Peyer's patch (tissue), 4 donors: ENCODE measurements around the gene FIGLA. TPM values are rescaled to one million over a fixed set of nuclear protein-coding genes. Genes with fewer than 3 reads are reported as not detected.

Experiments
- DNase-seq, 3 donors: peaks; one replicate each; pipeline ENCODE4 v3.0.0-alpha.2; 2017 to 2019
- H3K27ac ChIP-seq, 4 donors: fragments of 200-600 bp; sonication (generic); one replicate each; pipeline ENCODE4 v1.5.1; 2016 to 2019
- H3K27me3 ChIP-seq, 2 donors: fragments of 200-600 bp; sonication (generic); one replicate each; pipeline ENCODE4 v1.5.1; 2019
- H3K36me3 ChIP-seq, 3 donors: fragments of 200-600 bp; sonication (generic); one replicate each; pipeline ENCODE4 v1.5.1; 2016 to 2019
- H3K4me1 ChIP-seq, 4 donors: fragments of 200-600 bp; sonication (generic); one replicate each; pipeline ENCODE4 v1.5.1; 2016 to 2019
- H3K4me3 ChIP-seq, 4 donors: fragments of 200-600 bp; sonication (generic); 1 replicate in 3 of 4; 2 replicates in 1 of 4; pipeline ENCODE4 v1.5.1; 2016 to 2019; ENCODE audit warnings: mild to moderate bottlenecking in 1 of 4
- H3K9me3 ChIP-seq, 4 donors: fragments of 200-600 bp; sonication (generic); one replicate each; pipeline ENCODE4 v1.5.1; 2016 to 2019; ENCODE audit warnings: mild to moderate bottlenecking in 1 of 4
- CTCF ChIP-seq, 6 experiments: fragments of 450-650 bp in 4 of 6; fragments of 200-600 bp in 2 of 6; sonication (generic) in 1 of 6; IDR thresholded peaks; one replicate each; pipeline ENCODE4 v1.5.1; 2017 to 2019; ENCODE audit warnings: antibody characterized with exemption in 6 of 6, mild to moderate bottlenecking in 3 of 6, moderate library complexity in 1 of 6
- POLR2A ChIP-seq, 2 donors: fragments of 450-650 bp; IDR thresholded peaks; one replicate each; pipeline ENCODE4 v1.5.1; 2017; ENCODE audit warnings: antibody characterized with exemption in 2 of 2, mild to moderate bottlenecking in 2 of 2, moderate library complexity in 2 of 2
- total RNA-seq, 4 donors: library from RNA; depleted of rRNA; stranded (reverse); fragments of >200 nt; gene quantifications; one replicate each; pipeline ENCODE4 v1.1.0, GENCODE V29; 2016

The FIGLA gene
- total RNA-seq, 4 donors from 2014 or later = not detected

DNA sequence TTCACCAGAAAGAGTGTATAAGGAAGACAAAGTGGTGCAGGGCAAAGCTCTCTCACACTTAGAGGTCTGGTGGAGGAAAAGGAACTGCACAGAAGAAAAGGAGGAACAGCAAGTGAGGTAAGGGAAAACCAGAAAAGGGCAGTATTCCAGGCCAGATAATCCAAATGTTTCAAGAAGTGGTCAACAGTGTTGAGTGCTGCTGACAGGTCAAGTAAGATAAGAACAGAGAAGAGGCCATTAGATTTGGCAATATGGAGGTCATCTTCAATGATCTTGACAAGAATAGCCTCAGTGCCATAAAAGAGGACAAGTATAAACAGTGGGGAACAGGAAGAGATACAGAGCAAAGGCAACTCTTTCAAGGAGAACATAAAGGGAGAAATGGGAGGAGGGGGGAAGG is 37.4 kb downstream of the FIGLA start:
- H3K4me3 ChIP-seq = no peak overlapping the region
- no peaks in the 10 kb centered on the region for H3K36me3 ChIP-seq
- H3K27me3 ChIP-seq = no peaks in the 10 kb centered on the region
- H3K27ac ChIP-seq = no peak overlapping the region
- no peaks in the 10 kb centered on the region for H3K4me1 ChIP-seq
- TF ChIP-seq CTCF (IDR thresholded peaks at IDR 0.05) (no peak), POLR2A (IDR thresholded peaks at IDR 0.05) (no peak)
- H3K9me3 ChIP-seq = no peaks in the 10 kb centered on the region
- DNase-seq = no peak

DNA sequence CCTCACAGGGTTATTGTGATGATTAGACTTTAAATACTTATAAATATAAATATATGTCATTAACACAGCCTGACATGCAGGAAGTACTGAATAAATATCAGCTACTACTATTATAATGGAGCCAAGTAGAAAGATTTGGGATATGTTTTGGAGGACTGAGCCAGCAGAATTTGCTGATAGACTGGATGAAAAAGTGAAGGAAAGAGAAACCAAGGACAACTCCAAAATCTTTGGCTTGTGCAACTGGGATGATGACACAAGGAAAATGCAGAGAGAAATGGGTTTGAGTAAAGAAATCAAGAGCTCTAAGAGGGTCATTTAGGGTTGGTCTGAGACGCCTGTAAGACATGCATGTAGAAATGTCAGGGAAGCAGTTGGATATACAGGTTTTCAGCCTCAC is 38.0 kb downstream of the FIGLA start:
- DNase-seq = no peak
- Histone ChIP-seq H3K4me1 (no peaks in the 10 kb centered on the region), H3K36me3 (no peaks in the 10 kb centered on the region), H3K27me3 (no peaks in the 10 kb centered on the region), H3K4me3 (no peak overlapping the region), H3K27ac (no peak overlapping the region), H3K9me3 (no peaks in the 10 kb centered on the region)
- TF ChIP-seq CTCF (IDR thresholded peaks at IDR 0.05) (no peak), POLR2A (IDR thresholded peaks at IDR 0.05) (no peak)

GRCh38 chr2:70751881-70752280 is 38.6 kb downstream of the FIGLA start:
- no peaks in the 10 kb centered on the region for H3K4me1 ChIP-seq
- no peak overlapping the region for H3K4me3 ChIP-seq
- no peaks in the 10 kb centered on the region for H3K9me3 ChIP-seq
- TF ChIP-seq CTCF (IDR thresholded peaks at IDR 0.05) = no peak
- TF ChIP-seq POLR2A (IDR thresholded peaks at IDR 0.05) = no peak
- no peaks in the 10 kb centered on the region for H3K36me3 ChIP-seq
- H3K27me3 ChIP-seq = no peaks in the 10 kb centered on the region
- no peak overlapping the region for H3K27ac ChIP-seq
- DNase-seq = no peak

GRCh38 chr2:70750320-70750719 is 40.1 kb downstream of the FIGLA start:
- DNase-seq = no peak
- Histone ChIP-seq H3K4me3 (no peak overlapping the region), H3K27me3 (no peaks in the 10 kb centered on the region), H3K36me3 (no peaks in the 10 kb centered on the region), H3K4me1 (no peaks in the 10 kb centered on the region), H3K27ac (no peak overlapping the region), H3K9me3 (no peaks in the 10 kb centered on the region)
- no peak for TF ChIP-seq CTCF (IDR thresholded peaks at IDR 0.05)
- no peak for TF ChIP-seq POLR2A (IDR thresholded peaks at IDR 0.05)

DNA sequence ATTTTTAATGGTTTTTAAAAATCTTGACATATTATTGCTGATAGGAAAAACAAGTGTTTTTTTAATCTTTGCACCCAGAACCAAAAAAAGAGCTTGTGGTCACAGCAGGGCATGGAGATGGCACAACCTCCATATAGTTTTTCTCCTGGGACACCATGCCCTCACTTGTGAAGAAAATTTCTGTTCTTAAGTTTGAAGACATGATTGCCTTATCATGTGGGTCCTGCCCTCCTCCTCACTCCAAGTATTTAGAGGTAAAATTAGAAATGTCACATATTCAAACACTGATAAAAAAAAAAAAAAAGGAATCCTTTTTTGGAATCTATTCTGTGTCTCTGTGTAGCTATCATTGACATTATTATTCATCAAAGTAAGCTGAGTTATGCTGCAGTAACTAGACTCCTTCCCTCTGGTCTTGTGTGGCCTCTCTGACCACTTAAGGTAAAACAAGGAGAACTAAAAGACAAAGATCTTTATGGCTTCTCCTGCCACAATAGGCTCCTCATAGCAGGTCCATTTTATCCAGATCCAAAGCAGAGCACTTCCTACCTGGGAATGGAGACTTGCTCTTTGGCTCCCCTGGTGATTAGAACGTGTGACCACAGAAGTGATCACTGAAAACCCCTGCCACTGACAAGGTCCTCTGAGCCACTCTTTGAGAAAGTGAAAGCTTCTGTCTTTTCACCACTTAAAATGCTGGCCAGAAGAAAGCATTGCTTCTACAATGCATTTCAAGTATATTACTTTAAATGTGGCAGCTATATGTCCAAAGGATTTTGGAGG is 42.2 kb downstream of the FIGLA start:
- H3K4me1 ChIP-seq = no peaks in the 10 kb centered on the region
- H3K36me3 ChIP-seq = no peaks in the 10 kb centered on the region
- no peak for TF ChIP-seq POLR2A (IDR thresholded peaks at IDR 0.05)
- no peak for TF ChIP-seq CTCF (IDR thresholded peaks at IDR 0.05)
- H3K4me3 ChIP-seq = no peak overlapping the region
- H3K27me3 ChIP-seq = no peaks in the 10 kb centered on the region
- H3K27ac ChIP-seq = no peak overlapping the region
- no peak for DNase-seq
- H3K9me3 ChIP-seq = no peaks in the 10 kb centered on the region
